Breast epithelium (tissue), 3 donors: Measurements from ENCODE around the gene MARCKSL1.

Experiments used
- POLR2A ChIP-seq: fragments of 450-650 bp; IDR thresholded peaks from one replicate; pipeline ENCODE4 v1.6.1; 2016; ENCODE audit warnings: antibody characterized with exemption, mild to moderate bottlenecking, moderate library complexity
- POLR2AphosphoS5 ChIP-seq, 3 donors: sonication (generic); formaldehyde crosslinking; IDR thresholded peaks; one replicate each; pipeline ENCODE4 v1.6.1; 2017; ENCODE audit warnings: antibody characterized with exemption in 3 of 3
- TF ChIP-seq, protein P1 (sequence below), 3 donors: fragments of 450-650 bp; IDR thresholded peaks; one replicate each; pipeline ENCODE4 v1.5.1; 2016 to 2017; ENCODE audit warnings: antibody characterized with exemption in 3 of 3, mild to moderate bottlenecking in 3 of 3, moderate library complexity in 3 of 3

DNA sequence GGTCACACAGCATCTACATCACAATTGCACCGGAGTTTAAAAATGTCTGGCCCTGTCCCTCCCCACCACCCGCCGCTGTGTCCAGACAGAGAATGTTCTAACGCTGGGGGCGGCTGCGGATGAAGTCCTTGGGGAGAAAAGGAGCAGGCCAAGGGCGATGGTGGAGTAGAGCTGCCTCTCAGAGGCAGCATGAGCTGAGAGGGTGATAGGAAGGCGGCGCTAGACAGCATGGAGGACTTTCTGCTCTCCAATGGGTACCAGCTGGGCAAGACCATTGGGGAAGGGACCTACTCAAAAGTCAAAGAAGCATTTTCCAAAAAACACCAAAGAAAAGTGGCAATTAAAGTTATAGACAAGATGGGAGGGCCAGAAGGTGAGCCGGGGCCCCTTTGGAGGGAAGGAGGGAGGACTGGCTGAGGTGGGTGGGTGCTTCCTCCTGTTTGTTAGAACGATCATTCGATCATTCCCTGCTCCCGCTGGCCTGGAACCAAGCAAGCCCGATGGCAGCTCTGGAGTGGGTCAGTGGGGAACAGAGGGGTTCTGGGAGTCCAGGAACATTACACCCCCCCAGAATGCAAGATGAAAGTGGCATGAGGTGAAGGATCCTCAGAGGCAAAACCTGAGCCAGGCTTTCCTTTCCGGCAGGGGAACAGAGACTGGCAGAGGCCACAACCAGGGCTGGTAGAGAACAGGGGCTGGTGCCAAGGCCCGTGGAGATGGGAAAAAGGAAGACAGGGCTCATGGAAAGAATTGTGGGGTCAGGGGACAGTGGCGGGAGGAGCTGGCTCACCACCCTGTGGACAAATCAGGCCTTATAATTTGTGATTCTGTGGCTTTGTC is 26.7 kb upstream of the MARCKSL1 start, which contains the start of the genes FAM229A and TSSK3:
- TF ChIP-seq, protein P1, sequence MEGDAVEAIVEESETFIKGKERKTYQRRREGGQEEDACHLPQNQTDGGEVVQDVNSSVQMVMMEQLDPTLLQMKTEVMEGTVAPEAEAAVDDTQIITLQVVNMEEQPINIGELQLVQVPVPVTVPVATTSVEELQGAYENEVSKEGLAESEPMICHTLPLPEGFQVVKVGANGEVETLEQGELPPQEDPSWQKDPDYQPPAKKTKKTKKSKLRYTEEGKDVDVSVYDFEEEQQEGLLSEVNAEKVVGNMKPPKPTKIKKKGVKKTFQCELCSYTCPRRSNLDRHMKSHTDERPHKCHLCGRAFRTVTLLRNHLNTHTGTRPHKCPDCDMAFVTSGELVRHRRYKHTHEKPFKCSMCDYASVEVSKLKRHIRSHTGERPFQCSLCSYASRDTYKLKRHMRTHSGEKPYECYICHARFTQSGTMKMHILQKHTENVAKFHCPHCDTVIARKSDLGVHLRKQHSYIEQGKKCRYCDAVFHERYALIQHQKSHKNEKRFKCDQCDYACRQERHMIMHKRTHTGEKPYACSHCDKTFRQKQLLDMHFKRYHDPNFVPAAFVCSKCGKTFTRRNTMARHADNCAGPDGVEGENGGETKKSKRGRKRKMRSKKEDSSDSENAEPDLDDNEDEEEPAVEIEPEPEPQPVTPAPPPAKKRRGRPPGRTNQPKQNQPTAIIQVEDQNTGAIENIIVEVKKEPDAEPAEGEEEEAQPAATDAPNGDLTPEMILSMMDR (IDR thresholded peaks at IDR 0.05) = no peak
- TF ChIP-seq POLR2AphosphoS5 (IDR thresholded peaks at IDR 0.05) (no peak), POLR2A (no peak)
